Panc1 (cell line): ENCODE results near the gene TDRKH.

Experiments used
- POLR2AphosphoS5 ChIP-seq: IDR thresholded peaks from 2 replicates; pipeline ENCODE4 v1.6.1; 2012; ENCODE audit warnings: mild to moderate bottlenecking, low read depth, low read length, moderate library complexity
- SIN3A ChIP-seq: IDR thresholded peaks from 2 replicates; pipeline ENCODE4 v1.6.1; 2012; ENCODE audit warnings: low read depth, mild to moderate bottlenecking, low read length, moderate library complexity, borderline replicate concordance; ENCODE audit not compliant: insufficient read depth
- TF ChIP-seq, protein P1 (sequence below): fragments of 450-650 bp; IDR thresholded peaks from 2 replicates; pipeline ENCODE4 v1.5.1; 2017; ENCODE audit warnings: mild to moderate bottlenecking
- TF ChIP-seq, protein P2 (sequence below), 2 experiments: IDR thresholded peaks; 2 replicates each; pipeline ENCODE4 v1.6.1; 2011 to 2012; ENCODE audit warnings: low read depth in 2 of 2, control low read depth in 1 of 2, low read length in 1 of 2, mild to moderate bottlenecking in 1 of 2, moderate library complexity in 1 of 2; ENCODE audit not compliant: insufficient read depth in 1 of 2

DNA sequence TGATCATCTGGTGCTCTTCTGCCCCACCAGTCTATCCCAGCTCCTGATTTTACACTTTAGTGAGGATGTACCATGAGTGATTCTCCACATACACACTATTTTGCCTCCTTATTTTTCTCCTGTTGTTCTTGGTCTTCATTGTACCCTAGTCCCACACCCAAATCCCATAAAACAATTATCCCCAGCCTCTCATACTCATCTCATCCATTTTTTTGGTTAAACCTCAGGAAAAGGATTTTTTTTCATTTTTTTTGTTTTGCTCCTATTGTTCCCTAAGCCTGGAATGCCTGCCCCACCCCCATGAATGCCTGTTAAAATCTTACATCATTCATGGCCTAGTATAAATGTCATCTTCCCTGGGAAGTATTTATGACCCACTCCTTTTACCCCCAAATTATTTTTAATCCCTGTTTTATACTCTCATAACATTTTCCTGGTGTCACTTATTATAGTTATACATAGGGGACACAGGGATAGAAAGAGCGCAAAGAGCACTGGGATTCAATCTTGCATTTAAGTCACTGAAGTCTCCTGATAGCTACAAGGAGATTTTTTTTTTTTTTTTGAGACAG lies 19.8 kb upstream of the TDRKH start:
- TF ChIP-seq, protein P1, sequence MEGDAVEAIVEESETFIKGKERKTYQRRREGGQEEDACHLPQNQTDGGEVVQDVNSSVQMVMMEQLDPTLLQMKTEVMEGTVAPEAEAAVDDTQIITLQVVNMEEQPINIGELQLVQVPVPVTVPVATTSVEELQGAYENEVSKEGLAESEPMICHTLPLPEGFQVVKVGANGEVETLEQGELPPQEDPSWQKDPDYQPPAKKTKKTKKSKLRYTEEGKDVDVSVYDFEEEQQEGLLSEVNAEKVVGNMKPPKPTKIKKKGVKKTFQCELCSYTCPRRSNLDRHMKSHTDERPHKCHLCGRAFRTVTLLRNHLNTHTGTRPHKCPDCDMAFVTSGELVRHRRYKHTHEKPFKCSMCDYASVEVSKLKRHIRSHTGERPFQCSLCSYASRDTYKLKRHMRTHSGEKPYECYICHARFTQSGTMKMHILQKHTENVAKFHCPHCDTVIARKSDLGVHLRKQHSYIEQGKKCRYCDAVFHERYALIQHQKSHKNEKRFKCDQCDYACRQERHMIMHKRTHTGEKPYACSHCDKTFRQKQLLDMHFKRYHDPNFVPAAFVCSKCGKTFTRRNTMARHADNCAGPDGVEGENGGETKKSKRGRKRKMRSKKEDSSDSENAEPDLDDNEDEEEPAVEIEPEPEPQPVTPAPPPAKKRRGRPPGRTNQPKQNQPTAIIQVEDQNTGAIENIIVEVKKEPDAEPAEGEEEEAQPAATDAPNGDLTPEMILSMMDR, result no peak
- TF ChIP-seq SIN3A (no peak), POLR2AphosphoS5 (no peak)
- TF ChIP-seq, protein P2, sequence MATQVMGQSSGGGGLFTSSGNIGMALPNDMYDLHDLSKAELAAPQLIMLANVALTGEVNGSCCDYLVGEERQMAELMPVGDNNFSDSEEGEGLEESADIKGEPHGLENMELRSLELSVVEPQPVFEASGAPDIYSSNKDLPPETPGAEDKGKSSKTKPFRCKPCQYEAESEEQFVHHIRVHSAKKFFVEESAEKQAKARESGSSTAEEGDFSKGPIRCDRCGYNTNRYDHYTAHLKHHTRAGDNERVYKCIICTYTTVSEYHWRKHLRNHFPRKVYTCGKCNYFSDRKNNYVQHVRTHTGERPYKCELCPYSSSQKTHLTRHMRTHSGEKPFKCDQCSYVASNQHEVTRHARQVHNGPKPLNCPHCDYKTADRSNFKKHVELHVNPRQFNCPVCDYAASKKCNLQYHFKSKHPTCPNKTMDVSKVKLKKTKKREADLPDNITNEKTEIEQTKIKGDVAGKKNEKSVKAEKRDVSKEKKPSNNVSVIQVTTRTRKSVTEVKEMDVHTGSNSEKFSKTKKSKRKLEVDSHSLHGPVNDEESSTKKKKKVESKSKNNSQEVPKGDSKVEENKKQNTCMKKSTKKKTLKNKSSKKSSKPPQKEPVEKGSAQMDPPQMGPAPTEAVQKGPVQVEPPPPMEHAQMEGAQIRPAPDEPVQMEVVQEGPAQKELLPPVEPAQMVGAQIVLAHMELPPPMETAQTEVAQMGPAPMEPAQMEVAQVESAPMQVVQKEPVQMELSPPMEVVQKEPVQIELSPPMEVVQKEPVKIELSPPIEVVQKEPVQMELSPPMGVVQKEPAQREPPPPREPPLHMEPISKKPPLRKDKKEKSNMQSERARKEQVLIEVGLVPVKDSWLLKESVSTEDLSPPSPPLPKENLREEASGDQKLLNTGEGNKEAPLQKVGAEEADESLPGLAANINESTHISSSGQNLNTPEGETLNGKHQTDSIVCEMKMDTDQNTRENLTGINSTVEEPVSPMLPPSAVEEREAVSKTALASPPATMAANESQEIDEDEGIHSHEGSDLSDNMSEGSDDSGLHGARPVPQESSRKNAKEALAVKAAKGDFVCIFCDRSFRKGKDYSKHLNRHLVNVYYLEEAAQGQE (IDR thresholded peaks at IDR 0.05; ENCODE audit: insufficient read depth in 1 of 2, low read depth in 2 of 2, low read length in 1 of 2), result no peak
